22Rv1 (cell line): ENCODE results near the gene CNR2.

Source experiments
- H3K27ac ChIP-seq: fragments of 450-650 bp; 2 replicates; pipeline ENCODE4 v1.5.1; 2017
- ZFX ChIP-seq: fragments of 450-650 bp; IDR thresholded peaks from 2 replicates; pipeline ENCODE4 v1.6.1; 2017; ENCODE audit warnings: antibody characterized with exemption, borderline replicate concordance
- TF ChIP-seq, protein P1 (sequence below): fragments of 450-650 bp; IDR thresholded peaks from 2 replicates; pipeline ENCODE4 v1.5.1; 2017; ENCODE audit warnings: mild to moderate bottlenecking

CNR2 gene

DNA sequence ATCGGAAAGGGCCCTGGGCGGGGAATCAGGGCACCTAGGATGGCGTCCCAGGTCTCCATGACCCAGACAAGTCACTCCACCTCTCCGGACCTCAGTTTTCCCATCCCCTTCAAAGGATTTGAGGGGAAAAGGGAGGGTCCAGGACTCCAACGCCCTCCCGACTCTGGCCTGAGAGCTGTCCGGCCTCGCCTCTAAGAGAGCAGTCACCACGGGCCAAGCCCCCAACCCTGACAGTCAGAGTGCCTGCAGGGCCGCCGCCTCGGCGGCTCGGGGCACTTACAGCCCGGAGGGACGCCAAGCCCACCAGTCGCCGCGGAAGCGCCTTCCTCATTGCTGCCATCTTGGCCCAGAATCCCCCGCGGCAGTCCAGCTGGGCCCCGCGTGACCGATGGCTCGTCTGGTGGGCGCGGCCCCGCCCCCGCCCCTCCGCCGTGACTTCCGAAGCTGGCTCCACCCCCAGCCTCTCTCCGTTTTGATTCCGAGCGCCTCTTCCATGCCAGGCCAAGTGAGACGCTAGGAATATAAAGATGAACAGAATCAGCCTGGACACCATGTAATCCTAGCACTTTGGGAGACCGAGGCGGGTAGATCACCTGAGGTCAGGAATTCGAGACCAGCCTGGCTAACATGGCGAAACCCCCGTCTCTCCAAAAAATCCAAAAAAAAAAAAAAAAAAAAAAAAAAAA lies 87.9 kb downstream of the CNR2 start, which contains the start of gene HMGCL:
Gene HMGCL, minus strand, starts transcription at position 354 of the 686 bp plus-strand sequence. Its CDS starts 14 bp downstream, at position 340.
- TF ChIP-seq ZFX, result no peak
- TF ChIP-seq, protein P1, sequence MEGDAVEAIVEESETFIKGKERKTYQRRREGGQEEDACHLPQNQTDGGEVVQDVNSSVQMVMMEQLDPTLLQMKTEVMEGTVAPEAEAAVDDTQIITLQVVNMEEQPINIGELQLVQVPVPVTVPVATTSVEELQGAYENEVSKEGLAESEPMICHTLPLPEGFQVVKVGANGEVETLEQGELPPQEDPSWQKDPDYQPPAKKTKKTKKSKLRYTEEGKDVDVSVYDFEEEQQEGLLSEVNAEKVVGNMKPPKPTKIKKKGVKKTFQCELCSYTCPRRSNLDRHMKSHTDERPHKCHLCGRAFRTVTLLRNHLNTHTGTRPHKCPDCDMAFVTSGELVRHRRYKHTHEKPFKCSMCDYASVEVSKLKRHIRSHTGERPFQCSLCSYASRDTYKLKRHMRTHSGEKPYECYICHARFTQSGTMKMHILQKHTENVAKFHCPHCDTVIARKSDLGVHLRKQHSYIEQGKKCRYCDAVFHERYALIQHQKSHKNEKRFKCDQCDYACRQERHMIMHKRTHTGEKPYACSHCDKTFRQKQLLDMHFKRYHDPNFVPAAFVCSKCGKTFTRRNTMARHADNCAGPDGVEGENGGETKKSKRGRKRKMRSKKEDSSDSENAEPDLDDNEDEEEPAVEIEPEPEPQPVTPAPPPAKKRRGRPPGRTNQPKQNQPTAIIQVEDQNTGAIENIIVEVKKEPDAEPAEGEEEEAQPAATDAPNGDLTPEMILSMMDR, result no peak
- peak within 1 kb of the TSS; percentile 71 for H3K27ac ChIP-seq

DNA sequence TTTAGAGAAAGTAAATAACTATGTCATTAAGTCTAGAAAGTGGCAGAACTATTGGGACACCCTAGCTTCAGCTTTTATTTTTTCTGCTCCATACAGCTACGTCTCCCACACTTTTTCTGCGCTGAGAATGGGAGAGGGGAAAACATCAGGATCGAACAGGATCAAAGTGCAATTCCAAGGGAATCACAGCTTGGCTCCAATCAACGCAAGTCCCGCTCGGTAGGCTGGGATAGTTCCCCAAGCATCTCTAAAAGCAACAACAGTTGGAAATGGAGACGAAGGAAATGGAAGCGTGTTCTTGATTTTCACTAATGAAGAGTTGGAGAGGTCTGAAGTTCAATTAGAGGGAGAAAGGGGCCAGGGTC lies 88.5 kb downstream of the CNR2 start:
- TF ChIP-seq, protein P1, result no peak
- peak overlapping the region; percentile 71 for H3K27ac ChIP-seq

DNA sequence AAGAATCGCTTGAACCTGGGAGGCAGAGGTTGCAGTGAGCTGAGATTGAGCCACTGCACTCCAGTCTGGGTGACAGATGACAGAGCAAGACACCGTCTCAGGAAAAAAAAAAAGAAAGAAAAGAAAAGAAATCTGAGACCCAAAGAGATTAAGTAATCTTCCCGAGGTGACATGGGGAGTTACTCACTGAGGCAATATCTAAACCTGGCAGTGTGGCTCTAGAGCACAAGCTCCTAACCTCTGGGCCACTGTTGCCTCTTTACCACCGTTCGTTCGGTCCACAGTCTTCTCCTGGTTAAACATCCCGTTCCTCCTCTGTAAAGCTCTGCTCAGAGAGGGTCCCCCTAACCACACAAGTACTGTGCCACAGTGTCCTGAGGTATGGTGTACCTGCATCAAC lies 89.4 kb downstream of the CNR2 start:
- TF ChIP-seq ZFX, result no peak
- TF ChIP-seq, protein P1, result no peak
- no peak overlapping the region for H3K27ac ChIP-seq
